UCSD-AML1 (cell line): ENCODE data around the gene BEGAIN.

Source experiments
- DNase-seq: peaks from one replicate; lab custom pipeline; 2025; ENCODE audit not compliant: unreplicated experiment; lab: John Stamatoyannopoulos, UW

BEGAIN gene

GRCh38 chr14:100570726-100571454, 16.3 kb downstream of the BEGAIN start:
- DNase-seq, result no peak

- DNase-seq, result no peak
Measured at GRCh38 chr14:100569734-100570286, 17.4 kb downstream of the BEGAIN start.

- DNase-seq, result no peak
Measured at GRCh38 chr14:100568998-100569733, 18.1 kb downstream of the BEGAIN start.

GRCh38 chr14:100568164-100568997, 18.8 kb downstream of the BEGAIN start:
- DNase-seq, result no peak

DNA sequence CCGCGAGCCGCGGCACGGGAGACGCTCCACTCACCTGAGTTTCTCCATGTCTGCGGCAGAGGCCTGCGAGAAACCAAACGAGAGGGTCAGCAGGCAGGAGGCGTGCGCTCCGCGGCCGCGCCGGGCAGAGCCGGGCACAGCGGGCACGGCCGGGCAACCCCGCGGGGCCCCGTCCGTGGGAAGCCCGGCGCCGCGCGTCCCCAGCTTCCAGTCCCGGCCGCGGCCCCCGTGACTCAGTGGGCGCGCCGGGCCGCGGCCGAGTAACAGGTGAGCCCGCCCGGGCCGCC, 19.4 kb downstream of the BEGAIN start:
- DNase-seq, result no peak

DNA sequence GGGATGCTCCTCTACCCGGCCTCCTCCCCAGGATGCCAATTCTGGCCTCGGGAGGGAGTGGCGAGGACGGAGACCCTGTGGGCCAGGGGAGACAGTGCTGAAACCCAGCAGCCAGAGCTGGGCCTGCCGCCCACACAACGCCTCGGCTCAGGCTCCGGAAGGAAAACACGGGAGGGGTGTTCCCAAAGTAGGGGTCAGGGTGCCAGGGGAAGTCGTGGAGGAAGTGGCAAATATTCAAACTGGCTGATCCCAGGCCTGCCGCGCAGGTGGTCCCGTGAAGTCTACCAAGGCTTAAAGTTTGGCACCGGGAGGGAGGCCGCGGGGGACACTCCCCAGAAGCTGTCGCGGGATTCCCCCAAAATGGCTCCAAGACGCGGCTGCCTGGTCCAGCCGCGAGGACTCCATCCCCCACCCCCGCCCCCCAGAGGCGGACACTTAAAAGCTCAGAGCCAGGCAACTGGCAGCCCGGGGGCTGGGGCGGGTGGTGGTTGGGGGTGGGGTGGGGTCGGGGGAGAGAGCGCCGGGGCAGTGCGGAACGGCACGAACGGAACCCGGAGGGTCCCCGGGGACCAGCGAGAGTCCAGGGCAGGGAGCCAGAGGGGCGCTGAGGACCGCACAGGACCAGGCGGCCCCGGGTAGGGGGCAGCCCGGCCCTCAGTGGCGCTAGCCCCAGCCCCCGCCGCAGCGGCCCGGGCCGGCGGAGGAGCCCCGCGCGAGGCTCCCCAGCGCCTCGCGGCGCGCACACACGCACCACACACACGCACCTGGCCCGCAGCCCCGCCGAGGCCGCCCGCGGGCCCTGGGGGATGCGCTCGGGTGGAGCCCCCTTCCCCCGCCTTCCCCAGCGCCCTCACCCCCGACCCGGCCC, 20.0 kb downstream of the BEGAIN start:
- DNase-seq, result peak; percentile 53

- DNase-seq, result no peak
Measured at GRCh38 chr14:100566586-100566985, 20.6 kb downstream of the BEGAIN start.

DNA sequence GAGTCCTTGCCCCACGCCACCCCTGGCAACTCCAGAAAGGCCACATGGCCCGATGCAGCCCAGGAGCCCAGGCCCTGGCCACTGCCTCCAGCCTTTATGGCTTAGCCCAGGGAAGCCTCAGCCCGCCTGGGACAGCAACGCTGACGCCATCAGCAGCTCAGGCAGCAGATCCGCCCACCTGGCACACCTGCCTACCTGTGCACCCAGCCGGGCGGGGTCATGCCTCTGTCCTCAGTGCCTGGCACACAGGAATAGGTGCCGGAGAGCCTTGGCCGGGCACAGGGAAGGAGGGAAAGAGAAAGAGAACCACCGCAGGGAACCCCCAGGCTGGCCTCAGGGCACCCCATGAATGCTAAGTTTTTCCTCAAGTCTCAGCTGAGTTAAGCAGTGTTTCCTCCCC, 21.1 kb downstream of the BEGAIN start:
- no peak for DNase-seq

DNA sequence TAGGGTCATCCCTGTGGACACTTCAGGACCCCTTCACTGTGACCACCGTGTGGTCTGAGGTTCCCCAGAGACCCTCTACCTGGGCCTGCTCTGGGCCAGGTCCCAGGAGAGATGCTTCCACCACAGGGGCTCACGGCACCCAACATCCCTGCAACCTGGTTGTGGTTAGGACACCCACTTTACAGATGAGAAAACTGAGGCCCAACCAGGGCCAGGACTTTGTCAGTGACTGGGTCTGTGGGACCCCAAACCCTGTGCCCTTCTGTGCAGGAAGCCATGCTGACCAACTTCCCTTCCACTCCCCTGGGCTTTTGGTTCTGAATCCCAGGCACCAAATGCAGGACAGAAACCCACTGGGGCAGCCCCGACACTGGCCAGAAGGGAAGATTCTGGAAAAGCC, 21.6 kb downstream of the BEGAIN start:
- DNase-seq, result no peak

DNA sequence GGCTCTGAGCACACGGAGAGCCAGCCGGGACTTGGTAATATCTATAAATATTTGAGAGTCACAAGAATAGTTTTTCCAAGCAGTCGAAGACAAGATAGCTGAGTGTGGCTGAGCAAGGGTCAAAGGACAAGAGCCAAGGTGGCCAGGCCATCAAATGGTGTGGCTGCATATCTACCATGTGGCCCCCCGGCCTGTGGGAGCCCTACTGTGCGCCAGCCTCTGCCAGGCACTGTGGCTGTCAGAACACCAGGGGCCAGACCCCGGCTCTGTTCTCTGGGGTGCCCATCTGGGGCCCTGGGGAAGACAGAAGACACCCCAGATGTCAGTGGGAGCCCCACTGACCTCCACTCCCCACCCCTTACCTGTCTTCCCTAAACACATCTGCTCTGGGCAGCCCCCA, 22.7 kb downstream of the BEGAIN start:
- DNase-seq, result no peak

DNA sequence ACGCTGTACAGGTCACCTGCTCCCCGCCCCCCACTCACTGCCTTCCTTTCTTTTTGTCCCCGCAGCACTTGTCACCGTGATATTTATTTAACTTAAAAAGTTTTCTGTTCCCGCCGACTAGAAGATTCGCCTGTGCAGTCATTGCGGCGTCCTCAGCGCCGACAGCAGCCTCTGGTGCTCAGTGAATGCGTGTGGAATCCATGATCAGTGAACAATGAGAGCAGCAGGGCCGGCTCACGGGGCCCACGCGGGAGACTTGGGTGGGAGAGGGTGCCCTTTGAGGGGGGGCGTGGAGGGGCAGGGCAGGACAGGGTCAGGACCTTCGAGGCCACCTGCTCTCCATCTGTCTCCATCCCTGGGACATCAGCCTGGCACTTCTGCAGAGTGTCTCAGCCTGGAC, 24.5 kb downstream of the BEGAIN start:
- no peak for DNase-seq

- no peak for DNase-seq
Measured at GRCh38 chr14:100561005-100561404, 26.2 kb downstream of the BEGAIN start.

- no peak for DNase-seq
Measured at GRCh38 chr14:100560471-100560870, 26.7 kb downstream of the BEGAIN start.

- DNase-seq, result no peak
Measured at GRCh38 chr14:100559455-100559854, 27.8 kb downstream of the BEGAIN start.

DNA sequence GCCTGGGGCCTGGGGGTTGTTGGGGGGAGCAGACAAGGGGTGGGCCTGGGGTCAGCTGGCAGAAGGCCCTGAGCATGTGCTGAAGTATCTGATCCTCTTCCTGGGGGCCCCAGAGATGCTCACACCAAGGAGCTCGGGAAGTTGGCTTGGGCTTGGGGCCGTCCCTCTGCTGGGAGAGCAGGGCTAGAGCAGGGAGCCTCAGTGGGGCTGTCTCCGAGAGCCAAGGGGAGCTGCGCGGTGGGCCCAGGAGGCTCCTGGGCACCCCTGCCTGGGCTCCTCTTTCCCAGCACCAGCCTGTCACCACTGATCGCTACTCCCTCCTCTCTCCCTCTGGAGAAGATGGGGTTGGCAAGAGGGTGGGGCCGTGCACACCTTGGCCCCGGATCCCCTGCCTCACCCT, 28.3 kb downstream of the BEGAIN start:
- no peak for DNase-seq

GRCh38 chr14:100558226-100558625, 29.0 kb downstream of the BEGAIN start:
- no peak for DNase-seq

- no peak for DNase-seq
Measured at GRCh38 chr14:100557658-100558057, 29.6 kb downstream of the BEGAIN start.

GRCh38 chr14:100556936-100557505, 30.2 kb downstream of the BEGAIN start:
- no peak for DNase-seq

- no peak for DNase-seq
Measured at GRCh38 chr14:100556140-100556475, 31.1 kb downstream of the BEGAIN start.

DNA sequence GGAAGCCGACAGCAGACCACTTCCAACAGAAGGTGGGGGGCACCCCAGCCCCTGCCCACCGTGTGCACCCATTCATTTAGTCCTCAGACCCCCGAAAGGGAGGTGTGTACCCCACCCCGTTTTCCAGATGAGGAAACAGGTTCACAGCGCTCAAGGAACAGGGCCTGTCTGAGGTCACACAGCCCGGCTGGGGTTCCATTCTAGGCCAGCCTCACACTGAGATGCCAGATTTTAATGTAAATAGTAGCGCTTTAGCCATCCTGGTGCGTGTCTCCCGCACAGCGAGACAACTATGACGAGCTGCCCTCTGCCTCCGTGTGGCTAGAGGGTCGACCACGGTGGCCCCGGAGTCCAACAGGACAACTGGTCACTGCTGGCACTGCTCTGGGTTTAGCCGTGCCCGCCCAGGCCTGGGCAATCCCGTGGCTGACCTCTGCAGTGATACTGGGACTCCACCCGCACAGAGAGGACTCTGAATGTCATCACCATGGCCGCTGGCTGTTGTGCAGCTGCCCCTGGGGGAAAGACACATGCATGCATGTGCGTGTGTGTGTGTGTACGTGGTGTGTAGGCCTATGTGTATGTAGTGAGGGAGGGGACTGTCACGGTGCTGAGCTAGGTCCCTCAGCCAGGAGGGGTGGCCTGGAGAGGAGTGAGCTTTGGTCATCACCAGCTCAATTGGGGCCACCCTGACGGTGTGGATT, 31.6 kb downstream of the BEGAIN start:
- DNase-seq, result no peak
